HG03175 (cell line): ENCODE data around the gene LAMA3.
A peak's percentile ranks its signal among the peaks of the same experiment; 100 is the strongest.

ENCODE experiments used
- ATAC-seq: cut with Tn5 transposase; IDR thresholded peaks from one replicate; pipeline ENCODE4 v1.9.1; 2021; ENCODE audit warnings: mild to moderate bottlenecking, moderate library complexity; ENCODE audit not compliant: unreplicated experiment

LAMA3 gene

GRCh38 chr18:23816740-23817139 lies 127.5 kb downstream of the LAMA3 start:
- no peak for ATAC-seq

GRCh38 chr18:23819001-23819400 lies 129.7 kb downstream of the LAMA3 start:
- ATAC-seq, result no peak

GRCh38 chr18:23822590-23823385 lies 133.5 kb downstream of the LAMA3 start:
- no peak for ATAC-seq

GRCh38 chr18:23824240-23824639 lies 135.0 kb downstream of the LAMA3 start:
- no peak for ATAC-seq

- no peak for ATAC-seq
Measured at GRCh38 chr18:23824669-23825068, 135.4 kb downstream of the LAMA3 start.

- no peak for ATAC-seq
Measured at GRCh38 chr18:23825496-23825895, 136.2 kb downstream of the LAMA3 start.

- ATAC-seq, result no peak
Measured at GRCh38 chr18:23825978-23826405, 136.7 kb downstream of the LAMA3 start.

GRCh38 chr18:23826850-23827620 lies 137.8 kb downstream of the LAMA3 start:
- no peak for ATAC-seq

GRCh38 chr18:23827681-23828080 lies 138.4 kb downstream of the LAMA3 start:
- no peak for ATAC-seq

- peak; percentile 98 for ATAC-seq
Measured at GRCh38 chr18:23828426-23828825, 139.2 kb downstream of the LAMA3 start.

GRCh38 chr18:23832911-23833310 lies 143.7 kb downstream of the LAMA3 start:
- no peak for ATAC-seq

- ATAC-seq, result no peak
Measured at GRCh38 chr18:23833714-23834113, 144.5 kb downstream of the LAMA3 start.

GRCh38 chr18:23835091-23835490 lies 145.8 kb downstream of the LAMA3 start:
- ATAC-seq, result no peak

- no peak for ATAC-seq
Measured at GRCh38 chr18:23835506-23835905, 146.3 kb downstream of the LAMA3 start.

- no peak for ATAC-seq
Measured at GRCh38 chr18:23837591-23837990, 148.3 kb downstream of the LAMA3 start.

- ATAC-seq, result no peak
Measured at GRCh38 chr18:23838233-23838632, 149.0 kb downstream of the LAMA3 start.

- ATAC-seq, result no peak
Measured at GRCh38 chr18:23838801-23839366, 149.6 kb downstream of the LAMA3 start.

- ATAC-seq, result no peak
Measured at GRCh38 chr18:23842305-23842704, 153.1 kb downstream of the LAMA3 start.

GRCh38 chr18:23844991-23845680 lies 155.9 kb downstream of the LAMA3 start:
- ATAC-seq, result no peak

GRCh38 chr18:23845988-23846630 lies 156.9 kb downstream of the LAMA3 start:
- ATAC-seq, result no peak
